Osteocyte (in vitro differentiated cells): ENCODE results near the gene TM4SF20. TPM values are rescaled to one million over a fixed set of nuclear protein-coding genes. Genes with fewer than 3 reads are reported as not detected.

ENCODE experiments used
- DNase-seq: peaks from one replicate; pipeline ENCODE4 v3.0.0; 2021; ENCODE audit warnings: mixed read lengths; ENCODE audit not compliant: unreplicated experiment; ENCODE audit errors: extremely low spot score
- H3K27ac Mint-ChIP-seq: one replicate; pipeline ENCODE4 v1.8.0; 2021; ENCODE audit warnings: mild to moderate bottlenecking, mixed read lengths; ENCODE audit not compliant: unreplicated experiment
- H3K27me3 Mint-ChIP-seq: one replicate; pipeline ENCODE4 v1.8.0; 2021; ENCODE audit warnings: mixed read lengths; ENCODE audit not compliant: unreplicated experiment
- H3K36me3 Mint-ChIP-seq: one replicate; pipeline ENCODE4 v1.8.0; 2021; ENCODE audit warnings: mixed read lengths; ENCODE audit not compliant: unreplicated experiment
- H3K4me1 Mint-ChIP-seq: one replicate; pipeline ENCODE4 v1.8.0; 2021; ENCODE audit warnings: mixed read lengths; ENCODE audit not compliant: unreplicated experiment
- H3K4me3 Mint-ChIP-seq: one replicate; pipeline ENCODE4 v1.8.0; 2021; ENCODE audit warnings: mild to moderate bottlenecking, moderate library complexity, mixed read lengths; ENCODE audit not compliant: unreplicated experiment
- H3K9me3 Mint-ChIP-seq: one replicate; pipeline ENCODE4 v1.8.0; 2021; ENCODE audit warnings: mixed read lengths; ENCODE audit not compliant: unreplicated experiment
- total RNA-seq: library from RNA; stranded (reverse); gene quantifications from 2 replicates; pipeline ENCODE4 v1.2.1, GENCODE V29; 2021
- TF ChIP-seq, protein P1 (sequence below): fragments of 200-600 bp; sonication (generic); IDR thresholded peaks from 2 replicates; pipeline ENCODE4 v1.5.0; 2021; ENCODE audit warnings: antibody characterized with exemption, mild to moderate bottlenecking, moderate library complexity

Gene TM4SF20
- total RNA-seq, 1 donor from 2014 or later, result not detected

GRCh38 chr2:227411990-227412350 is 32.9 kb upstream of the TM4SF20 start:
- Mint-ChIP-seq H3K4me3 (no peak overlapping the region), H3K27ac (no peak overlapping the region), H3K9me3 (no peaks in the 10 kb centered on the region), H3K27me3 (no peaks in the 10 kb centered on the region), H3K36me3 (no peaks in the 10 kb centered on the region), H3K4me1 (peaks cover 38% of the 10 kb centered on the region)
- TF ChIP-seq, protein P1, sequence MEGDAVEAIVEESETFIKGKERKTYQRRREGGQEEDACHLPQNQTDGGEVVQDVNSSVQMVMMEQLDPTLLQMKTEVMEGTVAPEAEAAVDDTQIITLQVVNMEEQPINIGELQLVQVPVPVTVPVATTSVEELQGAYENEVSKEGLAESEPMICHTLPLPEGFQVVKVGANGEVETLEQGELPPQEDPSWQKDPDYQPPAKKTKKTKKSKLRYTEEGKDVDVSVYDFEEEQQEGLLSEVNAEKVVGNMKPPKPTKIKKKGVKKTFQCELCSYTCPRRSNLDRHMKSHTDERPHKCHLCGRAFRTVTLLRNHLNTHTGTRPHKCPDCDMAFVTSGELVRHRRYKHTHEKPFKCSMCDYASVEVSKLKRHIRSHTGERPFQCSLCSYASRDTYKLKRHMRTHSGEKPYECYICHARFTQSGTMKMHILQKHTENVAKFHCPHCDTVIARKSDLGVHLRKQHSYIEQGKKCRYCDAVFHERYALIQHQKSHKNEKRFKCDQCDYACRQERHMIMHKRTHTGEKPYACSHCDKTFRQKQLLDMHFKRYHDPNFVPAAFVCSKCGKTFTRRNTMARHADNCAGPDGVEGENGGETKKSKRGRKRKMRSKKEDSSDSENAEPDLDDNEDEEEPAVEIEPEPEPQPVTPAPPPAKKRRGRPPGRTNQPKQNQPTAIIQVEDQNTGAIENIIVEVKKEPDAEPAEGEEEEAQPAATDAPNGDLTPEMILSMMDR, result no peak
- peak; percentile 54 for DNase-seq

DNA sequence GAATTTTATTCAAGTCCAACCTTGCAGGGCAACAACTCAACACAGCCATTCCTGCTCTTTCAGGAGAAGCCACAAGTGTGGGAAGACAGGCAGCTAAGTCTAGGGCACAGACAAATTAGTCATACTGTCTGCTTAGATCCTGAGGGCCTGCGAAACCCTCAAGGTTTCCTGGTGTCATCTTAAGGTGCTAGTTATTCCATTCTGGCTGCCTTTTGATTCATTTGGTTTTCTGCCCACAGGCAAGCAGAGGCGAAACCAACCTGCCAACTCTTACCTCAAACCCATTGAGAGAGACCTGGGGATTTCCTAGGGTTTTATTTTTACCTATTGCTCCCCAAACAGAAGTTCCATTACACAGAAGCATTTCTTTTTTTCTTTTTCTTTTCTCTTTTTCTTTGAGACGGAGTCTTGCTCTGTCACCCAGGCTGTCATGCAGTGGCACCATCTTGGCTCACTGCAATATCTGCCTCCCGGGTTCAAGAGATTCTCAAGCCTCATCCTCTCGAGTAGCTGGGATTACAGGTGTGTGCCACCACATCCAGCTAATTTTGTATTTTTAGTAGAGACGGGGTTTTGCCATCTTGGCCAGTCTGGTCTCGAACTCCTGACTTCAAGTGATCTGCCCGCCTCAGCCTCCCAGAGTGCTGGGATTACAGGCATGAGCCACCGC is 32.3 kb upstream of the TM4SF20 start:
- H3K9me3 Mint-ChIP-seq, result no peaks in the 10 kb centered on the region
- H3K36me3 Mint-ChIP-seq, result no peaks in the 10 kb centered on the region
- TF ChIP-seq, protein P1, result no peak
- H3K4me3 Mint-ChIP-seq, result no peak overlapping the region
- H3K27ac Mint-ChIP-seq, result no peak overlapping the region
- DNase-seq, result peak; percentile 21
- peaks cover 38% of the 10 kb centered on the region for H3K4me1 Mint-ChIP-seq
- H3K27me3 Mint-ChIP-seq, result no peaks in the 10 kb centered on the region

GRCh38 chr2:227410191-227410590 is 31.1 kb upstream of the TM4SF20 start:
- Mint-ChIP-seq H3K27me3 (no peaks in the 10 kb centered on the region), H3K4me1 (peaks cover 33% of the 10 kb centered on the region), H3K27ac (no peak overlapping the region), H3K36me3 (no peaks in the 10 kb centered on the region), H3K9me3 (no peaks in the 10 kb centered on the region), H3K4me3 (no peak overlapping the region)
- DNase-seq, result no peak
- TF ChIP-seq, protein P1, result no peak

GRCh38 chr2:227407591-227408151 is 28.6 kb upstream of the TM4SF20 start:
- Mint-ChIP-seq H3K27me3 (no peaks in the 10 kb centered on the region), H3K9me3 (no peaks in the 10 kb centered on the region), H3K4me3 (no peak overlapping the region), H3K36me3 (no peaks in the 10 kb centered on the region), H3K27ac (peak overlapping the region; percentile 86), H3K4me1 (peaks cover 26% of the 10 kb centered on the region)
- no peak for DNase-seq
- TF ChIP-seq, protein P1, result no peak

GRCh38 chr2:227406177-227407031 is 27.3 kb upstream of the TM4SF20 start:
- H3K27ac Mint-ChIP-seq, result peak overlapping the region; percentile 86
- no peaks in the 10 kb centered on the region for H3K36me3 Mint-ChIP-seq
- DNase-seq, result peak; percentile 87
- peaks cover 5% of the 10 kb centered on the region for H3K27me3 Mint-ChIP-seq
- TF ChIP-seq, protein P1, result peak; percentile 88
- H3K9me3 Mint-ChIP-seq, result no peaks in the 10 kb centered on the region
- H3K4me1 Mint-ChIP-seq, result peaks cover 19% of the 10 kb centered on the region
- peak overlapping the region; percentile 6 for H3K4me3 Mint-ChIP-seq
